Peyer's patch (tissue), 4 donors: Measurements from ENCODE around the gene CLDN10.

Experiments used
- POLR2A ChIP-seq, 2 donors: fragments of 450-650 bp; IDR thresholded peaks; one replicate each; pipeline ENCODE4 v1.5.1; 2017; ENCODE audit warnings: antibody characterized with exemption in 2 of 2, mild to moderate bottlenecking in 2 of 2, moderate library complexity in 2 of 2
- TF ChIP-seq, protein P1 (sequence below), 6 experiments: fragments of 450-650 bp in 4 of 6; fragments of 200-600 bp in 2 of 6; sonication (generic) in 1 of 6; IDR thresholded peaks; one replicate each; pipeline ENCODE4 v1.5.1; 2017 to 2019; ENCODE audit warnings: antibody characterized with exemption in 6 of 6, mild to moderate bottlenecking in 3 of 6, moderate library complexity in 1 of 6

DNA sequence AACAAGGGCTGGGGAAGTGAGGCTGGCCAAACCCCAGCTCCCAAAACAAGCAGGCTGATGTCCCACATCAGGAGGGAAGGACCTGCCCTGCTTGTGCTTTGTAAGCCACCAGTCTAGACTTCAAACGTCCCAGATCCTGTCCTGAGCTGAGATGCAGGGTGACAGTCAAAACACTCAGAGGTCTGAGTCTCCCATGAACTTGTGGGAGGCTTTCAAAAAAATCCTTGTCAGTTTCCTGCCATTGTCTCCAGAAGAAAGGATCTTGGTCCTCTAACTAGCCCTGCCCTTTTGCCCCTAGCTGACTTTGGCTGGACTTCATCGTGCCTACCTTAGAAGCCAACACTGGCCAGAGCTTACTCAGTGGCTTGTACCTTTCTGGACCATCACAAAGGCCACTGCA is 48.7 kb downstream of the CLDN10 start:
- TF ChIP-seq, protein P1, sequence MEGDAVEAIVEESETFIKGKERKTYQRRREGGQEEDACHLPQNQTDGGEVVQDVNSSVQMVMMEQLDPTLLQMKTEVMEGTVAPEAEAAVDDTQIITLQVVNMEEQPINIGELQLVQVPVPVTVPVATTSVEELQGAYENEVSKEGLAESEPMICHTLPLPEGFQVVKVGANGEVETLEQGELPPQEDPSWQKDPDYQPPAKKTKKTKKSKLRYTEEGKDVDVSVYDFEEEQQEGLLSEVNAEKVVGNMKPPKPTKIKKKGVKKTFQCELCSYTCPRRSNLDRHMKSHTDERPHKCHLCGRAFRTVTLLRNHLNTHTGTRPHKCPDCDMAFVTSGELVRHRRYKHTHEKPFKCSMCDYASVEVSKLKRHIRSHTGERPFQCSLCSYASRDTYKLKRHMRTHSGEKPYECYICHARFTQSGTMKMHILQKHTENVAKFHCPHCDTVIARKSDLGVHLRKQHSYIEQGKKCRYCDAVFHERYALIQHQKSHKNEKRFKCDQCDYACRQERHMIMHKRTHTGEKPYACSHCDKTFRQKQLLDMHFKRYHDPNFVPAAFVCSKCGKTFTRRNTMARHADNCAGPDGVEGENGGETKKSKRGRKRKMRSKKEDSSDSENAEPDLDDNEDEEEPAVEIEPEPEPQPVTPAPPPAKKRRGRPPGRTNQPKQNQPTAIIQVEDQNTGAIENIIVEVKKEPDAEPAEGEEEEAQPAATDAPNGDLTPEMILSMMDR (IDR thresholded peaks at IDR 0.05): no peak
- no peak for TF ChIP-seq POLR2A (IDR thresholded peaks at IDR 0.05)
